ENCODE measurements around the gene XCL2.

The XCL2 gene

DNA sequence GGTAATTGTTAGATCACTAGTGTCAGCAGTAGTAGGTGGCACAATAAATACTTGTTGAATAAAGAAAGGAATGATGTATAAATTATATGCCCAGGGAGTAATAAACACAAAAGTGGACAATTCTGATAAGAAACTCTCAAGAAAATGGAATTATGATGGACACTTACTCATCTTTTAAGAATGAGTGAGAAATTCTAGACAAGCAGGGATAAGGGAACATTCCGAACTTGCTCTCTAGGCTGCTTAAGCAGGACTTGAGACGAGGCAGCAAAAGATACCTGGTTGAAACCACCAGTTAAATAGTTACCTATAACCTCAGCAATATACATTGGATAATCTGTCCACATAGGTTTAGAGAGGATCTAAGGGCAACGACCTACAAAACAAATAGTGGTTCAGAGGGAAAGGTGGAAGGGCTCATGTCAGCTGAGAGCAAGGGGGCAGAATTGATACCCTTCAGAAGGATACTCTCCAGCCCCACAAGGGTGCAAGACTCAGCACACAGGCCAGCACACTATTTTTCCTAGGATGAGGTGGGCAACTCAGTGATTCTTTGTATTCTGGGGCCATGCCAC, 46.3 kb downstream of the XCL2 start:
- TF ChIP-seq TCF4 (CRISPR knock-in tag; IDR thresholded peaks at IDR 0.05; ENCODE audit: borderline replicate concordance) (no peak), ESRRG (CRISPR knock-in tag; IDR thresholded peaks at IDR 0.05) (no peak), CREB5 (CRISPR knock-in tag; IDR thresholded peaks at IDR 0.05; ENCODE audit: low read depth) (no peak), RARB (CRISPR knock-in tag; IDR thresholded peaks at IDR 0.05) (no peak), CSDC2 (CRISPR knock-in tag; IDR thresholded peaks at IDR 0.05) (no peak), PPARA (CRISPR knock-in tag; IDR thresholded peaks at IDR 0.05; ENCODE audit: borderline replicate concordance) (no peak), POU6F1 (CRISPR knock-in tag; IDR thresholded peaks at IDR 0.05; ENCODE audit: borderline replicate concordance, low read depth) (no peak), TSHZ2 (CRISPR knock-in tag; IDR thresholded peaks at IDR 0.05) (no peak), ISL1 (CRISPR knock-in tag; IDR thresholded peaks at IDR 0.05) (no peak), SNAI2 (CRISPR knock-in tag; IDR thresholded peaks at IDR 0.05) (no peak), TOX (CRISPR knock-in tag; IDR thresholded peaks at IDR 0.05; ENCODE audit: borderline replicate concordance) (no peak), ZNF70 (CRISPR knock-in tag; IDR thresholded peaks at IDR 0.05) (no peak), ARNTL (CRISPR knock-in tag; IDR thresholded peaks at IDR 0.05; ENCODE audit: borderline replicate concordance, low read depth) (no peak), ZFP3 (CRISPR knock-in tag; IDR thresholded peaks at IDR 0.05) (no peak), ZC3H10 (CRISPR knock-in tag; IDR thresholded peaks at IDR 0.05) (no peak), BACH2 (CRISPR knock-in tag; IDR thresholded peaks at IDR 0.05; ENCODE audit: borderline replicate concordance) (no peak), OSR1 (CRISPR knock-in tag; IDR thresholded peaks at IDR 0.05) (no peak), ZNF565 (CRISPR knock-in tag; conservative IDR thresholded peaks at IDR 0.05; ENCODE audit: low read depth) (no peak)
- TF ChIP-seq, protein P1, sequence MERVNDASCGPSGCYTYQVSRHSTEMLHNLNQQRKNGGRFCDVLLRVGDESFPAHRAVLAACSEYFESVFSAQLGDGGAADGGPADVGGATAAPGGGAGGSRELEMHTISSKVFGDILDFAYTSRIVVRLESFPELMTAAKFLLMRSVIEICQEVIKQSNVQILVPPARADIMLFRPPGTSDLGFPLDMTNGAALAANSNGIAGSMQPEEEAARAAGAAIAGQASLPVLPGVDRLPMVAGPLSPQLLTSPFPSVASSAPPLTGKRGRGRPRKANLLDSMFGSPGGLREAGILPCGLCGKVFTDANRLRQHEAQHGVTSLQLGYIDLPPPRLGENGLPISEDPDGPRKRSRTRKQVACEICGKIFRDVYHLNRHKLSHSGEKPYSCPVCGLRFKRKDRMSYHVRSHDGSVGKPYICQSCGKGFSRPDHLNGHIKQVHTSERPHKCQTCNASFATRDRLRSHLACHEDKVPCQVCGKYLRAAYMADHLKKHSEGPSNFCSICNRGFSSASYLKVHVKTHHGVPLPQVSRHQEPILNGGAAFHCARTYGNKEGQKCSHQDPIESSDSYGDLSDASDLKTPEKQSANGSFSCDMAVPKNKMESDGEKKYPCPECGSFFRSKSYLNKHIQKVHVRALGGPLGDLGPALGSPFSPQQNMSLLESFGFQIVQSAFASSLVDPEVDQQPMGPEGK (CRISPR knock-in tag; IDR thresholded peaks at IDR 0.05; ENCODE audit: borderline replicate concordance): no peak
- TF ChIP-seq, protein P2, sequence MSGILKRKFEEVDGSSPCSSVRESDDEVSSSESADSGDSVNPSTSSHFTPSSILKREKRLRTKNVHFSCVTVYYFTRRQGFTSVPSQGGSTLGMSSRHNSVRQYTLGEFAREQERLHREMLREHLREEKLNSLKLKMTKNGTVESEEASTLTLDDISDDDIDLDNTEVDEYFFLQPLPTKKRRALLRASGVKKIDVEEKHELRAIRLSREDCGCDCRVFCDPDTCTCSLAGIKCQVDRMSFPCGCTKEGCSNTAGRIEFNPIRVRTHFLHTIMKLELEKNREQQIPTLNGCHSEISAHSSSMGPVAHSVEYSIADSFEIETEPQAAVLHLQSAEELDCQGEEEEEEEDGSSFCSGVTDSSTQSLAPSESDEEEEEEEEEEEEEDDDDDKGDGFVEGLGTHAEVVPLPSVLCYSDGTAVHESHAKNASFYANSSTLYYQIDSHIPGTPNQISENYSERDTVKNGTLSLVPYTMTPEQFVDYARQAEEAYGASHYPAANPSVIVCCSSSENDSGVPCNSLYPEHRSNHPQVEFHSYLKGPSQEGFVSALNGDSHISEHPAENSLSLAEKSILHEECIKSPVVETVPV (CRISPR knock-in tag; IDR thresholded peaks at IDR 0.05): no peak
- peak; percentile 21 for ATAC-seq

DNA sequence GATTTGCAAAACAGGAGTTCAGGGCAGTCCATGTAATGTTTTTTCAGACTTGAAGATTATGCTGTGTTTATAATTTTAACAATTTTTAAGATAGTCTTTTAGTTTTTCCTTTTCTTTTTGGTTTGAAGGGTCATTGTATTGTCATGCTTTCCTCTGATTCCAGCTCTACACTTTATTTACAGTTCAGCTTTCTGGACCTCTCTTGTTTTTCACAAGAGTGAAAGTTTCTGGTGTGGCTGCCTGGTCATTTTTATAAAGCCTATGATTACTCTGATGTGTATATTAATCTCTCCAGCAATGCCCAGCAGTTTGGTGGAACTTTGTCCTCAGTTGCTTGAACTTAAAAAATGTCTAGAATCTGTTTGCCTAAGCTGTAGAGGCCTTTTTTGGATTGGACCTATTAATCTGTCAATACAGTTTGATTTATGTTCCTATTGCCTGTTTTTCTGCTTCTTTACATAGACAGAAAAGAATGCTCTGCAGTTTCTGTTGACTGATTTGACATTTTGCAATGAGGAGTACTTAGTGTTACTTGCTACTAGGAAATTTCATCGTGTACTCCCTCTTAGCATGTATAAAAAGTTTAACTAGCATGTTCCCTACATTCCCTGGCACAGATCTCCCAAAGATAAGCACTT, 52.2 kb downstream of the XCL2 start:
- ATAC-seq: no peak
- TF ChIP-seq CREB5 (CRISPR knock-in tag; IDR thresholded peaks at IDR 0.05; ENCODE audit: low read depth) (no peak), ZNF70 (CRISPR knock-in tag; IDR thresholded peaks at IDR 0.05) (no peak), ISL1 (CRISPR knock-in tag; IDR thresholded peaks at IDR 0.05) (no peak), TOX (CRISPR knock-in tag; IDR thresholded peaks at IDR 0.05; ENCODE audit: borderline replicate concordance) (no peak)

Measured in SK-N-SH treated with all-trans-retinoic acid at 6 μM for 48 hours (cell line).